Measurements from ENCODE around the gene HDGFL3. TPM values are rescaled to one million over a fixed set of nuclear protein-coding genes. Genes with fewer than 3 reads are reported as not detected.

HDGFL3 gene
- total and polyA plus RNA-seq, 10 of the 15 experiments (the other 5 are each of a cell fraction or from before 2014, with no cell fraction given) = 5.6 to 40.6 (median 15.8) TPM

GRCh38 chr15:83123529-83123928 lies 84.1 kb downstream of the HDGFL3 start:
- 91% methylated on average over 1 of the region's 1 CpG for WGBS (ENCODE audit: insufficient coverage, insufficient replicate concordance, low lambda C conversion rate, missing lambda C conversion rate)
- Histone ChIP-seq H3K4me2 (ENCODE audit: control insufficient read depth, insufficient read depth) (no peak overlapping the region), H3K4me1 (ENCODE audit: control insufficient read depth, insufficient read depth, low read length) (peaks cover 4% of the 10 kb centered on the region; the same call in 1 of the 2 replicates), H3K27ac (ENCODE audit: control insufficient read depth, insufficient read depth) (no peak overlapping the region), H3K27me3 (replicated peaks in 1 of 2; ENCODE audit: control insufficient read depth in 2 of 2, insufficient read depth in 2 of 2, low read length in 1 of 2) (no peaks in the 10 kb centered on the region), H3K4me3 (no peak overlapping the region), H2AFZ (ENCODE audit: control insufficient read depth, low read depth, low read length) (no peak overlapping the region), H3K36me3 (ENCODE audit: control insufficient read depth in 2 of 2, insufficient read depth in 2 of 2, low read length in 1 of 2) (no peaks in the 10 kb centered on the region), H3K79me2 (ENCODE audit: control insufficient read depth, insufficient read depth, low read length) (no peaks in the 10 kb centered on the region), H3K9ac (ENCODE audit: control insufficient read depth, insufficient read depth, low read length) (no peak overlapping the region), H3K9me3 (replicated peaks; ENCODE audit: control insufficient read depth, insufficient read depth, low read length) (no peaks in the 10 kb centered on the region), H4K20me1 (ENCODE audit: control insufficient read depth, insufficient read depth) (no peaks in the 10 kb centered on the region)
- no TSS peak for BruUV-seq (replicated peaks)
- ATAC-seq = no peak
- RAD21 ChIA-PET (ENCODE audit: unreplicated experiment) = no interaction called here
- intact Hi-C loops (cut with micrococcal nuclease; ENCODE audit: unreplicated experiment) = no loop called here
- in situ Hi-C loops (cut with MboI) = no loop called here
- DNase-seq (ENCODE audit: low read depth, low spot score) = no peak
- no peak for FAIRE-seq
- SMC1A ChIA-PET (ENCODE audit: uncharacterized antibody, unreplicated experiment) = no interaction called here
- POLR2A ChIA-PET = interaction anchor here (0.6 kb wide), 1 partner anchor 11 kb away, joined by 3 read pairs; no protein-coding TSS in a partner anchor
- CTCF ChIA-PET = no interaction called here
- no peak for TF ChIP-seq TBL1XR1 (IDR thresholded peaks at IDR 0.05; ENCODE audit: low read depth, low read length)
- no peak for TF ChIP-seq NFIC (IDR thresholded peaks at IDR 0.05; ENCODE audit: low read depth, low read length)
- TF ChIP-seq, protein P1, sequence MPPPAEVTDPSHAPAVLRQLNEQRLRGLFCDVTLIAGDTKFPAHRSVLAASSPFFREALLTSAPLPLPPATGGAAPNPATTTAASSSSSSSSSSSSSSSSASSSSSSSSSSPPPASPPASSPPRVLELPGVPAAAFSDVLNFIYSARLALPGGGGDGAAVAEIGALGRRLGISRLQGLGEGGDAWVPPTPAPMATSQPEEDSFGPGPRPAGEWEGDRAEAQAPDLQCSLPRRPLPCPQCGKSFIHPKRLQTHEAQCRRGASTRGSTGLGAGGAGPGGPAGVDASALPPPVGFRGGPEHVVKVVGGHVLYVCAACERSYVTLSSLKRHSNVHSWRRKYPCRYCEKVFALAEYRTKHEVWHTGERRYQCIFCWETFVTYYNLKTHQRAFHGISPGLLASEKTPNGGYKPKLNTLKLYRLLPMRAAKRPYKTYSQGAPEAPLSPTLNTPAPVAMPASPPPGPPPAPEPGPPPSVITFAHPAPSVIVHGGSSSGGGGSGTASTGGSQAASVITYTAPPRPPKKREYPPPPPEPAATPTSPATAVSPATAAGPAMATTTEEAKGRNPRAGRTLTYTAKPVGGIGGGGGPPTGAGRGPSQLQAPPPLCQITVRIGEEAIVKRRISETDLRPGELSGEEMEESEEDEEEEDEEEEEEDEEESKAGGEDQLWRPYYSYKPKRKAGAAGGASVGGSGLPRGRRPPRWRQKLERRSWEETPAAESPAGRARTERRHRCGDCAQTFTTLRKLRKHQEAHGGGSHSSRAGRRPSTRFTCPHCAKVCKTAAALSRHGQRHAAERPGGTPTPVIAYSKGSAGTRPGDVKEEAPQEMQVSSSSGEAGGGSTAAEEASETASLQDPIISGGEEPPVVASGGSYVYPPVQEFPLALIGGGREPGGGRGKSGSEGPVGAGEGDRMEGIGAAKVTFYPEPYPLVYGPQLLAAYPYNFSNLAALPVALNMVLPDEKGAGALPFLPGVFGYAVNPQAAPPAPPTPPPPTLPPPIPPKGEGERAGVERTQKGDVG (CRISPR knock-in tag; IDR thresholded peaks at IDR 0.05) = no peak
- TF ChIP-seq POLR2AphosphoS2 (IDR thresholded peaks at IDR 0.05; ENCODE audit: low read depth, low read length) = no peak
- TF ChIP-seq, protein P2, sequence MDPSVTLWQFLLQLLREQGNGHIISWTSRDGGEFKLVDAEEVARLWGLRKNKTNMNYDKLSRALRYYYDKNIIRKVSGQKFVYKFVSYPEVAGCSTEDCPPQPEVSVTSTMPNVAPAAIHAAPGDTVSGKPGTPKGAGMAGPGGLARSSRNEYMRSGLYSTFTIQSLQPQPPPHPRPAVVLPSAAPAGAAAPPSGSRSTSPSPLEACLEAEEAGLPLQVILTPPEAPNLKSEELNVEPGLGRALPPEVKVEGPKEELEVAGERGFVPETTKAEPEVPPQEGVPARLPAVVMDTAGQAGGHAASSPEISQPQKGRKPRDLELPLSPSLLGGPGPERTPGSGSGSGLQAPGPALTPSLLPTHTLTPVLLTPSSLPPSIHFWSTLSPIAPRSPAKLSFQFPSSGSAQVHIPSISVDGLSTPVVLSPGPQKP (IDR thresholded peaks at IDR 0.05; ENCODE audit: low read depth, low read length) = no peak
- no peak for TF ChIP-seq CBX3 (IDR thresholded peaks at IDR 0.05; ENCODE audit: borderline replicate concordance, low read depth)
- TF ChIP-seq EGR1 (IDR thresholded peaks at IDR 0.05; ENCODE audit: borderline replicate concordance in 1 of 2, low read depth in 2 of 2, low read length in 2 of 2) = no peak
- no peak for TF ChIP-seq NBN (IDR thresholded peaks at IDR 0.05)
- TF ChIP-seq TCF12 (IDR thresholded peaks at IDR 0.05; ENCODE audit: low read depth, low read length) = no peak
- TF ChIP-seq, protein P3, sequence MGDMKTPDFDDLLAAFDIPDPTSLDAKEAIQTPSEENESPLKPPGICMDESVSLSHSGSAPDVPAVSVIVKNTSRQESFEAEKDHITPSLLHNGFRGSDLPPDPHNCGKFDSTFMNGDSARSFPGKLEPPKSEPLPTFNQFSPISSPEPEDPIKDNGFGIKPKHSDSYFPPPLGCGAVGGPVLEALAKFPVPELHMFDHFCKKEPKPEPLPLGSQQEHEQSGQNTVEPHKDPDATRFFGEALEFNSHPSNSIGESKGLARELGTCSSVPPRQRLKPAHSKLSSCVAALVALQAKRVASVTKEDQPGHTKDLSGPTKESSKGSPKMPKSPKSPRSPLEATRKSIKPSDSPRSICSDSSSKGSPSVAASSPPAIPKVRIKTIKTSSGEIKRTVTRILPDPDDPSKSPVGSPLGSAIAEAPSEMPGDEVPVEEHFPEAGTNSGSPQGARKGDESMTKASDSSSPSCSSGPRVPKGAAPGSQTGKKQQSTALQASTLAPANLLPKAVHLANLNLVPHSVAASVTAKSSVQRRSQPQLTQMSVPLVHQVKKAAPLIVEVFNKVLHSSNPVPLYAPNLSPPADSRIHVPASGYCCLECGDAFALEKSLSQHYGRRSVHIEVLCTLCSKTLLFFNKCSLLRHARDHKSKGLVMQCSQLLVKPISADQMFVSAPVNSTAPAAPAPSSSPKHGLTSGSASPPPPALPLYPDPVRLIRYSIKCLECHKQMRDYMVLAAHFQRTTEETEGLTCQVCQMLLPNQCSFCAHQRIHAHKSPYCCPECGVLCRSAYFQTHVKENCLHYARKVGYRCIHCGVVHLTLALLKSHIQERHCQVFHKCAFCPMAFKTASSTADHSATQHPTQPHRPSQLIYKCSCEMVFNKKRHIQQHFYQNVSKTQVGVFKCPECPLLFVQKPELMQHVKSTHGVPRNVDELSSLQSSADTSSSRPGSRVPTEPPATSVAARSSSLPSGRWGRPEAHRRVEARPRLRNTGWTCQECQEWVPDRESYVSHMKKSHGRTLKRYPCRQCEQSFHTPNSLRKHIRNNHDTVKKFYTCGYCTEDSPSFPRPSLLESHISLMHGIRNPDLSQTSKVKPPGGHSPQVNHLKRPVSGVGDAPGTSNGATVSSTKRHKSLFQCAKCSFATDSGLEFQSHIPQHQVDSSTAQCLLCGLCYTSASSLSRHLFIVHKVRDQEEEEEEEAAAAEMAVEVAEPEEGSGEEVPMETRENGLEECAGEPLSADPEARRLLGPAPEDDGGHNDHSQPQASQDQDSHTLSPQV (IDR thresholded peaks at IDR 0.05) = no peak
- no peak for TF ChIP-seq ETV6 (conservative IDR thresholded peaks at IDR 0.05 in 1 of 2, IDR thresholded peaks at IDR 0.05 in 1 of 2; ENCODE audit: borderline replicate concordance in 1 of 2, low read depth in 1 of 2)
- TF ChIP-seq, protein P4, sequence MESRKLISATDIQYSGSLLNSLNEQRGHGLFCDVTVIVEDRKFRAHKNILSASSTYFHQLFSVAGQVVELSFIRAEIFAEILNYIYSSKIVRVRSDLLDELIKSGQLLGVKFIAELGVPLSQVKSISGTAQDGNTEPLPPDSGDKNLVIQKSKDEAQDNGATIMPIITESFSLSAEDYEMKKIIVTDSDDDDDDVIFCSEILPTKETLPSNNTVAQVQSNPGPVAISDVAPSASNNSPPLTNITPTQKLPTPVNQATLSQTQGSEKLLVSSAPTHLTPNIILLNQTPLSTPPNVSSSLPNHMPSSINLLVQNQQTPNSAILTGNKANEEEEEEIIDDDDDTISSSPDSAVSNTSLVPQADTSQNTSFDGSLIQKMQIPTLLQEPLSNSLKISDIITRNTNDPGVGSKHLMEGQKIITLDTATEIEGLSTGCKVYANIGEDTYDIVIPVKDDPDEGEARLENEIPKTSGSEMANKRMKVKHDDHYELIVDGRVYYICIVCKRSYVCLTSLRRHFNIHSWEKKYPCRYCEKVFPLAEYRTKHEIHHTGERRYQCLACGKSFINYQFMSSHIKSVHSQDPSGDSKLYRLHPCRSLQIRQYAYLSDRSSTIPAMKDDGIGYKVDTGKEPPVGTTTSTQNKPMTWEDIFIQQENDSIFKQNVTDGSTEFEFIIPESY (IDR thresholded peaks at IDR 0.05) = no peak
- no peak for TF ChIP-seq PAX8 (IDR thresholded peaks at IDR 0.05)
